Measurements from ENCODE around the gene JUNB.

Gene JUNB

GRCh38 chr19:12788682-12789097, 2.6 kb upstream of the JUNB start:
- in situ Hi-C loops (cut with MboI; ENCODE audit: low sequenced_read_pairs) = no loop called here

DNA sequence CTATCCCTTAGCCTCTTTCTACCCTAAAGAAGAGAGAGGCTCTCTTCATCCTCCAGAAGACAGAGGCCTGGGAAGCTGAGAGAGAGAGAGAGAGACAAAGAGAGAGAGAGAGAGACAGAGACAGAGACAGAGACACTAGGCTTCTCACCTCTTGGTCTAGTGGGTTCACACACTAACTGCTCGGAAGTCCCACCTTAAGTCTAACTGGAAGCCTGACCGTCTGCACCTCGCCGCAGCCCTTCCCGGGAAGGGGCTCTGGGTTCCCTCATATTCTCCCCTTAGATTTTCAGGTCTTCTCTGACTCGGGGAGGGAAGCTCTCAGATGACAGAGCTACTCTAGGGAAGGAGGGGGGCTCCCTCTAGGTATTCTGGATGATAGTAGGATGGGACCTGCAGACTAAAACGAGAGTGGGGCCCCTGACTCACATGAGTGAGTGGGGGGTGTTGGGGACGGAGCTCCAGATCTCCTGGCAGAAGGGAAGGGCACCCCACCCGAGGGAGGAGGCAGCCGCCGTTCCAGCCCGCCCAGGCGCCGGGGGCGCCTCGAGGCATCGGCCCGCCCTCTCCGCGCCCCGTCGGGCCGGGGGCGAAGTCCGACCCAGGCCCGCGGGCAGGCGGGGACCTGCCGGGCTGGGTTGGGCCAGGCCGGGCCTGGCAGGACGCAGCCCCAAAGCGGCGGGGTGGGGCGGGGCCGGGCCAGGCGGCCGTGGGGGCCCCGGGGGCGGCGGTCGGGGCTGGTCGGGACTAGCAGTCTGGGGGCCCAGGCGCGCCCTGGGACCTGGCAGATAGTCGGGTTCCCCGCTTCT, 2.0 kb upstream of the JUNB start:
- in situ Hi-C loops (cut with MboI; ENCODE audit: low sequenced_read_pairs) = no loop called here

DNA sequence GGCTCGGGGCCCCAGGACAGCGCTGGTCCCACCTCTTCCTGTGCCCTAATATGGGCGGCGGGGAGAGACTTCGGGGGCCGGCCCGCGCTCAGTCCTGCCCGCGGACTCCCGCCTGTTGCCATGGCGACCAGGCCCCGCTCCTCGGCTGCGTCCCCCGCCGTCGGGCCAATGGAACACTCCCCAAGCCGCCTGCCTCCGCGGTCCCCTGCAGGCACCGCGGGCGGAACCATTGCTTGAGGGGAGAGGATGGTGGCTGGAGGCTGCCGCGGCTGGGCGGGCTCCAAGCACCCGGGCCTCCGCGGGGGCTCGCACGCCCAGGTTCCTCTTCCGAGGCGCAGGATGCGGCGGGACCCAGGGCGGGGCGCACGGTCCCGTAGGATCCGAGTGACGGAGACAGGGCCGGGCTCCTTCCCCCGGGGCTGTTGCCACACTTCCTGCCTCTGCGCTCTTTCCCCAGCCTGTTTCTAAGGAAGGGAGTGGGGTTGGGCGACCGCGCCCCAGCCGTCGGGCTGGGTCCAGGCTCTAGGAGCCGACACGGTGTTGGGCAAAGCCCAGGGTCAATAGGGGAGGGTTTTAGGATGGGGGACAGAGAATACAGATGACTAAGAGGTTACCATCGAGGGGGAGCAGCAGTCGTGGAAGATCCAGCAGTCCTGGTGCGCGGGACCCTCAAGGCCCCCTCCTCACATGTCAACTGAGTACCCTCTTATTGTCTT, 1.2 kb upstream of the JUNB start:
- in situ Hi-C loops (cut with MboI; ENCODE audit: low sequenced_read_pairs) = no loop called here

GRCh38 chr19:12790628-12791344, 500 bp upstream of the JUNB start:
- in situ Hi-C loops (cut with MboI; ENCODE audit: low sequenced_read_pairs) = no loop called here

DNA sequence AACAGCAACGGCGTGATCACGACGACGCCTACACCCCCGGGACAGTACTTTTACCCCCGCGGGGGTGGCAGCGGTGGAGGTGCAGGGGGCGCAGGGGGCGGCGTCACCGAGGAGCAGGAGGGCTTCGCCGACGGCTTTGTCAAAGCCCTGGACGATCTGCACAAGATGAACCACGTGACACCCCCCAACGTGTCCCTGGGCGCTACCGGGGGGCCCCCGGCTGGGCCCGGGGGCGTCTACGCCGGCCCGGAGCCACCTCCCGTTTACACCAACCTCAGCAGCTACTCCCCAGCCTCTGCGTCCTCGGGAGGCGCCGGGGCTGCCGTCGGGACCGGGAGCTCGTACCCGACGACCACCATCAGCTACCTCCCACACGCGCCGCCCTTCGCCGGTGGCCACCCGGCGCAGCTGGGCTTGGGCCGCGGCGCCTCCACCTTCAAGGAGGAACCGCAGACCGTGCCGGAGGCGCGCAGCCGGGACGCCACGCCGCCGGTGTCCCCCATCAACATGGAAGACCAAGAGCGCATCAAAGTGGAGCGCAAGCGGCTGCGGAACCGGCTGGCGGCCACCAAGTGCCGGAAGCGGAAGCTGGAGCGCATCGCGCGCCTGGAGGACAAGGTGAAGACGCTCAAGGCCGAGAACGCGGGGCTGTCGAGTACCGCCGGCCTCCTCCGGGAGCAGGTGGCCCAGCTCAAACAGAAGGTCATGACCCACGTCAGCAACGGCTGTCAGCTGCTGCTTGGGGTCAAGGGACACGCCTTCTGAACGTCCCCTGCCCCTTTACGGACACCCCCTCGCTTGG, 966 bp downstream of the JUNB start:
- in situ Hi-C loops (cut with MboI; ENCODE audit: low sequenced_read_pairs) = no loop called here

GRCh38 chr19:12792853-12793289, 1.6 kb downstream of the JUNB start:
- in situ Hi-C loops (cut with MboI; ENCODE audit: low sequenced_read_pairs) = no loop called here

DNA sequence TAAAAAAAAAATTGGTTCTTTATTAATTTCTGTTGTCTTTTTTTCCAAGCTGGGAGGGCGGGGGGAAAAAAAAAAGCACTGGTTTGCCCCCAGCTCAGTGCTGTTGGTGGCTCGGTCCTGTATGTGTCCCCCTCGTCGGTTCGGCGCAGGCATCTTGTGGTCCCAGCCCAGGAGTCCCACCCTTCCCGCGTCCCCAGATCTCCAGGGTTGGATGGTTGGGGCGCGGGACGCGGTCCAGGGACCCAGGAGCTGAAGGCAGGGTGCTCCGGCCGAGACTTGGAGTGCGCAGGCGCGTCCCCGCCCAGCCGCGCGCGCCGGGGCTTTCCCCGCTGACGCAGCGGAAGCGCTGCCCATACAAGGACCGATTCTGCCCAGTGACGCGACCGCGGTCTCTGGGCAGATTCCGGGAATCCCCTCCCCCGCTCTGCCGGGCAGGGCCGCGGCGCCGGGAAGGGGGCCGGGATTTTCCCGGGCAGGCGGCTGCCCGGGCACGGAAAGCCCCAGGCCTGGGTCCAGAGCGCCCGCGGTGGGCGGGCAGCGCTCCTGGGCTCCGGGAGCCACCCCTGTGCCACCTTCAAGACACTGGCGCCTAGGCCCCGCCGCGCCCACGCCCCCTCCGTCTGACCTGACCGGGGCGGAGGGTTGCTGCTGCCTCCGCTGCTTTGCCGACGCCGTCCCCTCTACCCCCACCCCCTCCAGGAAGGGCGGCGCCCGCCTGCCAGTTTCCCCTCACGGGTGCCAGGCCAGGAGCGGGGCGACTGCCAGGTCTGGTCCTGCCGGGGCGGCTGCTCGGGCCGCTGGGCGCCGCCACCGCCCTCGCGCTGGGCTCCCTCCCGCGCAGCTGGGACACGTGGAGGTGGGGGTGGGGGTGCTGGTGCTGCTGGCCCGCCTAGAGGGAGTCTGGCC, 2.3 kb downstream of the JUNB start:
- in situ Hi-C loops (cut with MboI; ENCODE audit: low sequenced_read_pairs) = no loop called here

DNA sequence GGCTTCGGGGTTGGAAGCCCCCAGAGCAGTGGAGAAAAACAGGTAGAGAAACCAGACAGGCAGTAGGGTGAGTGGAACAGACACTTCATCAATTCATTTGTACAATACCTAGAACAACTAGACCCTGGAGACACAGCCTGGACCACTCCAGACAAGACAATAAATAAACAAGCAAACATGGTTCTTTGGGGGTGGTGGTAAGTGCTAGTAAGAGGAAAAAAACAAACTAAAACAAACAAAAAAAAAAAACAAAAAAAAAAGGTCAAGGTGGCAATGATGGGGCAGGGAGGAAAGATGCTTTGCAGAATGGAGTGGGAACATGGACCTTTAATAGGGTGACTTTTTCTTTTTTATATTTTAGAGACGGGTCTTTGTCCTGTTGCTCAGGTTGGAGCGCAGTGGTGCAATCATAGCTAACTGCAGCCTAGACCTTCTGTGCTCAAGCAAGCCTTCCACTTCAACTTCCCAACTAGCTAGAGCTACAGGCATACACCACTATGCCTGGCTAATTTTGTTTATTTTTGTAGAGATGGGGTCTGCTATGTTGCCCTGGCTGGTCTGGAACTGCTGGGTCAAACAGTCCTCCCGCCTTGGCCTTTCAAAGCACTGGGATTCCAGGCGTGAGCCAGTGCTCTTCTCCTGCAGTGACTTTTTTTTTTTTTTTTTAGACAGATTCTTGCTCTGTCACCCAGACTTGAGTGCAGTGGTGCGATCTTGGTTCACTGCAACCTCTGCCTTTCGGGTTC, 3.1 kb downstream of the JUNB start:
- in situ Hi-C loops (cut with MboI; ENCODE audit: low sequenced_read_pairs) = no loop called here

- in situ Hi-C loops (cut with MboI; ENCODE audit: low sequenced_read_pairs) = loop anchor here (5.0 kb wide), 1 partner anchor 33 kb away; no protein-coding TSS in a partner anchor
Measured at GRCh38 chr19:12794971-12795381, 3.7 kb downstream of the JUNB start.

- in situ Hi-C loops (cut with MboI; ENCODE audit: low sequenced_read_pairs) = loop anchor here (5.0 kb wide), 1 partner anchor 34 kb away; no protein-coding TSS in a partner anchor
Measured at GRCh38 chr19:12796146-12797071, 5.1 kb downstream of the JUNB start.

- in situ Hi-C loops (cut with MboI; ENCODE audit: low sequenced_read_pairs) = loop anchor here (5.0 kb wide), 1 partner anchor 35 kb away; no protein-coding TSS in a partner anchor
Measured at GRCh38 chr19:12797141-12797587, 5.9 kb downstream of the JUNB start.

GRCh38 chr19:12797607-12798006, 6.3 kb downstream of the JUNB start:
- in situ Hi-C loops (cut with MboI; ENCODE audit: low sequenced_read_pairs) = loop anchor here (5.0 kb wide), 1 partner anchor 35 kb away; no protein-coding TSS in a partner anchor

DNA sequence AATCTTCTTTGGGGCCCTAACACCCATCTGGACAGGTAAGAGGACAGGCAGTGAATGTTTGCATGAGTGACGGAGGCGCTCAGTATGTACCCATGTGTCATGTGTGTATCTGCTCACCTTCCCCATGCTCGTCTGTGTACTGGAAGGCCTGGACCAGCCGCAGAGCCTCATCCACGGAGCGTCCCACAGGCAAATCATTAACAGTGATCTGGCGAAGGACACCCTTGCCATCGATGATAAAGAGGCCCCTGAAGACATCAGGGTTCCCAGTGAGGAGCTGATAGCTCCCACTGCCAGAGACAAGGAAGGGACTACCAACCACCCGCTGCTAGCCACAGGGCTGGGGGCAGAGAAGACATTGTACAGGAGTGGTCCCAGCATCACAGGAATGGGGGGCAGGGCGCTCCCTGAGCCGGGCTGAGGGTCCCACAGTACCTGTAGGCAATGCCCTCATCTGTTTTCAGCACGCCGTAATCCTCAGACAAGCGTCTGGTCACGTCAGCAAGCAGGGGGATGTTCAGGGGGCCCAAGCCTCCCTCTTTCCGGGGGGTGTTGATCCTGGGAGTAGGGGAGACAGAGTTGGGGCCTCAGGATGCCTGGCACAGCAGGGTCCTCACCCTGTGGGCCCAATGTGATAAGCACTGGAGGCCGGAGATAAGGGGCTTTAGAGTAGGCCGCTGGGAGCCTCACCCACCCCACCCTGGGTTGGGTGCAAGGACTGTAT, 8.6 kb downstream of the JUNB start:
- in situ Hi-C loops (cut with MboI; ENCODE audit: low sequenced_read_pairs) = loop anchor here (5.0 kb wide), 1 partner anchor 38 kb away; no protein-coding TSS in a partner anchor

GRCh38 chr19:12800466-12800770, 9.1 kb downstream of the JUNB start:
- in situ Hi-C loops (cut with MboI; ENCODE audit: low sequenced_read_pairs) = no loop called here

DNA sequence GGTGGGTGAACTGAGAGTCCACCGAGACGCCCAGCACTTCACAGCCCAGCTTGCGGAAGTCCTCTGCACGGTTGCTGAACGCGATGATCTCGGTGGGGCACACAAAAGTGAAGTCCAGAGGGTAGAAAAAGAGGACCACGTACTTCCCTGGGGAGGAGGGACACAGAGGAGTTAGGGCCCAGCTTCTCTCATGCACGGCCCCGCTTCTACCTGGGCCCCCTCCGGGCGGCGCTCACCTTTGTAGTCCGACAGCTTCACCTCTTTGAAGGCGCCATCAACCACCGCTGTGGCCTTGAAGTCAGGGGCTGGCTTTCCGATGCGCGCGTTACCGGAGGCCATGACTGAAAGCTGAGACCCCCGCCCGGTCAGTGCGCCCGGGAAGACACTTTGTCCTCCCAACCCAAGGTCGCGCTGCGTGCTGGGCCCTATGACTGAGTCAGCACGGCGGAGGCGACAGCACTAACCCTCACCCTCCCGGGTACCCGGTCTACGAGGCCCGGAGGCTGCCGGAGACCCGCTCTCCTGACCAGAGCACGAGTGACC, 9.7 kb downstream of the JUNB start:
- in situ Hi-C loops (cut with MboI; ENCODE audit: low sequenced_read_pairs) = no loop called here

DNA sequence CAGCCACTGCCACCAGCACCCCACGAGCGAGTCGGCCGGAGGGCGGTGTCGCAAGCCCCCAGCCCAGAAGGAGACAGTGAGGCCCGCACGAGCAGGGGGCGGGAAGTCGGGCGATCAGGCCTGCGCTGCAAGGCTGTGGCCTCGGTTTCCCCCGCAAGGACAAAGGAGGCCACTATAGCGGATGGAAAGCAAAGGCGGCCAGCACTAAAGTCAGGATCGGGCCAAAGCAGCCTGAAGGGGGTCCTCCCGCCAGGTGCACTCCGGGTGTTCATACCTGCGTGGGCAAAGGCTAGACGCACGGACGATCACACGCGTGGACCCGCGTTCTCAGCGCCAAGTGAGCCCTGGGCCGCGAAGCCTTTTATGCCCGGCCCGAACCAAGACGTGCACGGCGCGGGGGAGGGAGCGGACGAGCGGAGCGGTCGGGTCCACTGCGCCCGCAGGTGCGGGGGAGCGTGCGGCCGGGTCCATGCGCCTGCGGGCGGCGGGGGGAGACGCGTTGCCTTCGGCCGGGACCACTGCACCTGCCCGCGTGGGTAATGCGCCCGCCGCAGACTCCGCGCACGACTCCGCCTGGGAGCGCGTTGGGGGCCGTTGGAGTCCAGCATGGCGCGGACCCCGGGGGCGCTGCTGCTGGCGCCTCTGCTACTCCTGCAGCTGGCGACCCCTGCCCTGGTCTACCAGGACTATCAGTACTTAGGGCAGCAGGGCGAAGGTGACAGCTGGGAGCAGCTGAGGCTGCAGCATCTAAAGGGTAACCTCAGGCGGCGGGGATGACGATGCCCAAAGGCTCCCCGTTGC, 10.4 kb downstream of the JUNB start, which contains the start of the genes PRDX2 and THSD8:
TSS of gene PRDX2 (minus strand) at position 335 of the 801 bp plus-strand sequence. CDS start 539 bp downstream, outside the sequence.
TSS of gene THSD8 (plus strand) at position 604 of the 801 bp plus-strand sequence. CDS start at position 607, 3 bp downstream.
- in situ Hi-C loops (cut with MboI; ENCODE audit: low sequenced_read_pairs) = no loop called here

Data from HL-60/S4 treated with phorbol 12-myristate 13-acetate at 8.2 ng/mL for 4 days and 3 days (cell line).